Chondrocyte (in vitro differentiated cells): ENCODE data around the gene NME5. TPM values are rescaled to one million over a fixed set of nuclear protein-coding genes. Genes with fewer than 3 reads are reported as not detected.
A peak's percentile ranks its signal among the peaks of the same experiment; 100 is the strongest.
"Not testable (repeated sequence)": the region's sequence is repeated elsewhere in the genome, so short reads cannot be mapped to it uniquely, and the experiment has no call there.

Source experiments
- DNase-seq: peaks from one replicate; pipeline ENCODE4 v3.0.0; 2021; ENCODE audit warnings: mixed read lengths, low spot score
- H3K27ac Mint-ChIP-seq: one replicate; pipeline ENCODE4 v1.8.0; 2021; ENCODE audit warnings: mild to moderate bottlenecking, moderate library complexity, mixed read lengths; ENCODE audit not compliant: unreplicated experiment
- H3K27me3 Mint-ChIP-seq: 2 replicates; pipeline ENCODE4 v1.8.0; 2021; ENCODE audit warnings: low read depth, mixed read lengths
- H3K36me3 Mint-ChIP-seq: 2 replicates; pipeline ENCODE4 v1.8.0; 2021; ENCODE audit warnings: low read depth, mixed read lengths
- H3K4me1 Mint-ChIP-seq: 2 replicates; pipeline ENCODE4 v1.8.0; 2021; ENCODE audit warnings: low read depth, mild to moderate bottlenecking, mixed read lengths
- H3K4me3 Mint-ChIP-seq: one replicate; pipeline ENCODE4 v1.8.0; 2021; ENCODE audit warnings: mild to moderate bottlenecking, moderate library complexity, mixed read lengths; ENCODE audit not compliant: unreplicated experiment
- H3K9me3 Mint-ChIP-seq: 2 replicates; pipeline ENCODE4 v1.8.0; 2021; ENCODE audit warnings: low read depth, mixed read lengths
- CTCF ChIP-seq: fragments of 200-600 bp; sonication (generic); IDR thresholded peaks from 2 replicates; pipeline ENCODE4 v1.5.0; 2021; ENCODE audit warnings: antibody characterized with exemption, mild to moderate bottlenecking, moderate library complexity
- total RNA-seq: library from RNA; stranded (reverse); gene quantifications from 3 replicates; pipeline ENCODE4 v1.2.1, GENCODE V29; 2021

Gene NME5
- total RNA-seq, 1 donor from 2014 or later, result 2.0 TPM

GRCh38 chr5:138082033-138082432, 57.2 kb downstream of the NME5 start:
- Mint-ChIP-seq H3K36me3 (no peaks in the 10 kb centered on the region), H3K27ac (no peak overlapping the region), H3K4me3 (no peak overlapping the region)

GRCh38 chr5:138078006-138078643, 61.1 kb downstream of the NME5 start:
- no peak for TF ChIP-seq CTCF
- no peak for DNase-seq
- H3K27ac Mint-ChIP-seq, result no peak overlapping the region
- H3K27me3 Mint-ChIP-seq, result no peaks in the 10 kb centered on the region
- H3K9me3 Mint-ChIP-seq, result no peaks in the 10 kb centered on the region
- no peaks in the 10 kb centered on the region for H3K36me3 Mint-ChIP-seq
- no peaks in the 10 kb centered on the region for H3K4me1 Mint-ChIP-seq
- no peak overlapping the region for H3K4me3 Mint-ChIP-seq

More at GRCh38 chr5:138082033-138082432, 57.2 kb downstream of the NME5 start:
- TF ChIP-seq CTCF, result no peak
- no peaks in the 10 kb centered on the region for H3K4me1 Mint-ChIP-seq
- H3K27me3 Mint-ChIP-seq, result no peaks in the 10 kb centered on the region
- H3K9me3 Mint-ChIP-seq, result no peaks in the 10 kb centered on the region
- no peak for DNase-seq

GRCh38 chr5:138077064-138077696, 62.0 kb downstream of the NME5 start:
- no peak for DNase-seq
- Mint-ChIP-seq H3K36me3 (no peaks in the 10 kb centered on the region), H3K4me1 (no peaks in the 10 kb centered on the region), H3K9me3 (no peaks in the 10 kb centered on the region), H3K27me3 (no peaks in the 10 kb centered on the region), H3K4me3 (no peak overlapping the region), H3K27ac (no peak overlapping the region)
- TF ChIP-seq CTCF, result peak; percentile 92

GRCh38 chr5:138070026-138070425, 69.2 kb downstream of the NME5 start:
- H3K27me3 Mint-ChIP-seq, result not testable (repeated sequence)

GRCh38 chr5:138068742-138069600, 70.3 kb downstream of the NME5 start:
- no peak for DNase-seq
- peaks cover 14% of the 10 kb centered on the region for H3K4me1 Mint-ChIP-seq
- H3K4me3 Mint-ChIP-seq, result no peak overlapping the region
- H3K9me3 Mint-ChIP-seq, result no peaks in the 10 kb centered on the region
- H3K27me3 Mint-ChIP-seq, result peaks cover 3% of the 10 kb centered on the region
- H3K27ac Mint-ChIP-seq, result no peak overlapping the region
- H3K36me3 Mint-ChIP-seq, result no peaks in the 10 kb centered on the region
- TF ChIP-seq CTCF, result peak; percentile 90

More at GRCh38 chr5:138070026-138070425, 69.2 kb downstream of the NME5 start:
- not testable (repeated sequence) for DNase-seq, H3K9me3 Mint-ChIP-seq, H3K4me1 Mint-ChIP-seq, H3K4me3 Mint-ChIP-seq, H3K36me3 Mint-ChIP-seq, H3K27ac Mint-ChIP-seq
